ENCODE measurements around the gene GHRL. TPM values are rescaled to one million over a fixed set of nuclear protein-coding genes. Genes with fewer than 3 reads are reported as not detected.

GHRL gene
- total RNA-seq, 1 experiment from 2014 or later = 2.0 TPM

DNA sequence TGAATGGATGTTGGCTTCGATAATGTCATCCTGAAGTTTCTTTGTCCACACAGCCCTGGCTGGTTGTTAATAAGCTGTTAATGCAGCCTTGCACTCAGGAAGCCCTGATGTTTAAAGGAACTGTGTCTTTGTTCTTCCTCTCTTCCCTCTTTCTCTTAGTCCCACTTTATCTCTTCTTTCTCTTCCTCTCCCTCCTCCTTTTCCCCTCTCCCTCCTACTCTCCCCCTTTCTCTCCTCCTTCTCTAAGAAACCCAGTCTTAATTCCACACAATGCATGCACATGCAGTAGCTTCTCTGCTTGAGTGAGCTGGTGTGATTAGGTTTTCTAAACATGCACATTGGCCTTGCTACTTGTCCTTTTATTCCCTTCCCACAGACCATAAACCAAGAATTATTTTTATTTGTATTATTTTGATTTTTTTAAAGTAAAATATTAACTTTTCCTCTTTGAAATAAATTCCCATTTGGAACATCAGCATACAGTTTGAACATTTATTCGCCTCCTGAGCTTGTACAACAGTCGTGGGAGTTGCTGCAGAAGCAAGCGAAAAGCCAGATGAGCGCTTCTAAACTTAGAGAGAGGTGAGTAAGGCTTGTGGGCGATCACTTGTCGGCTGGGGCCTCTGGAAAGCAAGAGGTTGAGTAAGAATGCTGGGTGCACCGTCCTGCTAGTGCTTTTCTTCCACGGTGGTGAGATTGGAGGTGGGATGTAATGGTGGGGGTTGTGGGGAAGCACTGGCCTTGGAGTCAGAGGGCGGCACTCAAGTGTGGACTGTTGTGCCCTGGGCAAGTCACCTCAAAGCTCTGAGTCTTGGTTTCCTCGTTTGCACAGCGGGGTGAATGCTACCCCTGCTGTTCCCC is 7.2 kb downstream of the GHRL start:
- Histone ChIP-seq H3K9me3 (ENCODE audit: low read depth, low read length, poor library complexity, severe bottlenecking) (no peaks in the 10 kb centered on the region), H3K36me3 (ENCODE audit: insufficient read depth, low read length, poor library complexity, severe bottlenecking) (peaks cover 5% of the 10 kb centered on the region), H3K27ac (ENCODE audit: low read depth, low read length, poor library complexity, severe bottlenecking) (no peak overlapping the region), H3K4me3 (ENCODE audit: low read depth, low read length, poor library complexity, severe bottlenecking) (no peak overlapping the region), H3K4me1 (ENCODE audit: insufficient read depth, low read length, poor library complexity, severe bottlenecking) (no peaks in the 10 kb centered on the region), H3K27me3 (replicated peaks; ENCODE audit: insufficient read depth, low read depth, low read length, poor library complexity) (no peaks in the 10 kb centered on the region)
- POLR2A ChIA-PET (ENCODE audit: low non-redundant PET) = no interaction called here
- CTCF ChIA-PET = no interaction called here
- BruUV-seq (replicated peaks) = no TSS peak
- no peak for DNase-seq (ENCODE audit: low spot score)
- TF ChIP-seq EZH2 (IDR thresholded peaks at IDR 0.05; ENCODE audit: borderline replicate concordance, low read depth, low read length, poor library complexity, severe bottlenecking) = no peak
- TF ChIP-seq, protein P1, sequence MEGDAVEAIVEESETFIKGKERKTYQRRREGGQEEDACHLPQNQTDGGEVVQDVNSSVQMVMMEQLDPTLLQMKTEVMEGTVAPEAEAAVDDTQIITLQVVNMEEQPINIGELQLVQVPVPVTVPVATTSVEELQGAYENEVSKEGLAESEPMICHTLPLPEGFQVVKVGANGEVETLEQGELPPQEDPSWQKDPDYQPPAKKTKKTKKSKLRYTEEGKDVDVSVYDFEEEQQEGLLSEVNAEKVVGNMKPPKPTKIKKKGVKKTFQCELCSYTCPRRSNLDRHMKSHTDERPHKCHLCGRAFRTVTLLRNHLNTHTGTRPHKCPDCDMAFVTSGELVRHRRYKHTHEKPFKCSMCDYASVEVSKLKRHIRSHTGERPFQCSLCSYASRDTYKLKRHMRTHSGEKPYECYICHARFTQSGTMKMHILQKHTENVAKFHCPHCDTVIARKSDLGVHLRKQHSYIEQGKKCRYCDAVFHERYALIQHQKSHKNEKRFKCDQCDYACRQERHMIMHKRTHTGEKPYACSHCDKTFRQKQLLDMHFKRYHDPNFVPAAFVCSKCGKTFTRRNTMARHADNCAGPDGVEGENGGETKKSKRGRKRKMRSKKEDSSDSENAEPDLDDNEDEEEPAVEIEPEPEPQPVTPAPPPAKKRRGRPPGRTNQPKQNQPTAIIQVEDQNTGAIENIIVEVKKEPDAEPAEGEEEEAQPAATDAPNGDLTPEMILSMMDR (conservative IDR thresholded peaks at IDR 0.05; ENCODE audit: low read depth, low read length) = no peak
- intact Hi-C loops (cut with micrococcal nuclease; ENCODE audit: unreplicated experiment) = no loop called here

DNA sequence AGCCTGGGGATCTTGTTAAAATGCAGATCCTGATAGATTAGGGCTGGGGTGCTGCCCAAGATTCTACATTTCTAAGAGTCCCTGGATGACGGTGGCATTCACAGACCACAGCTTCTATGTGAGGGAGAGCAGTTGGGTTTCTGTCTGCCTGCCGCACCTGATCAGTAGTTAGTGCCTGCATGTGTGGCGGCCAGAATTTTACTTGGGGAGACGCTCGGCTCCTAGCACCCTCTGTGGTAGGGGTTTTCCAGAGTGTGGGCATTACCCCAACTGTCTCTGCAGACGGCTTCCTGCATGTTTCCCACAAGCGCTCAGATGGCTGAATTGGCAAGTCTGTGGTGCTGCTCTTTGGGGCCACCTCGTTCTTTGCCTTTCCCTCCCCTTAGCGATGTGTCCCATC is 8.3 kb downstream of the GHRL start:
- Histone ChIP-seq H3K36me3 (ENCODE audit: insufficient read depth, low read length, poor library complexity, severe bottlenecking) (peaks cover 15% of the 10 kb centered on the region), H3K4me1 (ENCODE audit: insufficient read depth, low read length, poor library complexity, severe bottlenecking) (no peaks in the 10 kb centered on the region), H3K9me3 (ENCODE audit: low read depth, low read length, poor library complexity, severe bottlenecking) (no peaks in the 10 kb centered on the region), H3K4me3 (ENCODE audit: low read depth, low read length, poor library complexity, severe bottlenecking) (no peak overlapping the region), H3K27ac (ENCODE audit: low read depth, low read length, poor library complexity, severe bottlenecking) (no peak overlapping the region), H3K27me3 (replicated peaks; ENCODE audit: insufficient read depth, low read depth, low read length, poor library complexity) (no peaks in the 10 kb centered on the region)
- BruUV-seq (replicated peaks) = no TSS peak
- intact Hi-C loops (cut with micrococcal nuclease; ENCODE audit: unreplicated experiment) = no loop called here
- CTCF ChIA-PET = no interaction called here
- POLR2A ChIA-PET (ENCODE audit: low non-redundant PET) = no interaction called here
- DNase-seq (ENCODE audit: low spot score) = no peak
- TF ChIP-seq, protein P1 (conservative IDR thresholded peaks at IDR 0.05; ENCODE audit: low read depth, low read length) = no peak

DNA sequence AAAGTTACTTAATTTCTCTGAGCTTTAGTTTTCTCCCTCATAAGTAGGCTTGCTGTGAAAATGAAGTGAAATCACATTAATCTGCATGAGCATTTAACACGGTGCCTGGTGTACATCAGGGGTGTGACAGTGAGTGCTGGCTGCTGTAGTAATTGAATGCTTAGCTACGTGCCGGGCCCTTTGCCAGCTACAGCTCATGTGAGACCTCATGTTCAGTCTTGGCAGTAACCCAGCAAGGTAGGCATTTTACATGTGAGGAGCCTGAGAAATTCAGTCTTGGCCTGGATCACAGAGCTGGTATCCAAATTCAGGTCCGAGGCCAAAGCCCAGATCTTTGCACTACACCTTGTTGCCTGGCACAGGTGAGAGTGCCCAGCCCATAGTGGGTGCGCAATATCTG is 9.1 kb downstream of the GHRL start:
- H3K9me3 ChIP-seq (ENCODE audit: low read depth, low read length, poor library complexity, severe bottlenecking) = no peaks in the 10 kb centered on the region
- no peaks in the 10 kb centered on the region for H3K4me1 ChIP-seq (ENCODE audit: insufficient read depth, low read length, poor library complexity, severe bottlenecking)
- ChIA-PET POLR2A (ENCODE audit: low non-redundant PET) (interaction anchor here (1.0 kb wide), 1 partner anchor 35 kb away, joined by 3 read pairs; the partner anchor contains the start of gene TATDN2), CTCF (no interaction called here)
- DNase-seq (ENCODE audit: low spot score) = no peak
- no peaks in the 10 kb centered on the region for H3K27me3 ChIP-seq (replicated peaks; ENCODE audit: insufficient read depth, low read depth, low read length, poor library complexity)
- no peak overlapping the region for H3K4me3 ChIP-seq (ENCODE audit: low read depth, low read length, poor library complexity, severe bottlenecking)
- H3K36me3 ChIP-seq (ENCODE audit: insufficient read depth, low read length, poor library complexity, severe bottlenecking) = peaks cover 20% of the 10 kb centered on the region
- intact Hi-C loops (cut with micrococcal nuclease; ENCODE audit: unreplicated experiment) = no loop called here
- no TSS peak for BruUV-seq (replicated peaks)
- H3K27ac ChIP-seq (ENCODE audit: low read depth, low read length, poor library complexity, severe bottlenecking) = no peak overlapping the region
- TF ChIP-seq EZH2 (IDR thresholded peaks at IDR 0.05; ENCODE audit: borderline replicate concordance, low read depth, low read length, poor library complexity, severe bottlenecking) = no peak
- TF ChIP-seq, protein P1 (conservative IDR thresholded peaks at IDR 0.05; ENCODE audit: low read depth, low read length) = no peak

Measured in A673 (cell line).